Sciatic nerve (tissue), 2 donors: Measurements from ENCODE around the gene IRF2BP1. TPM values are rescaled to one million over a fixed set of nuclear protein-coding genes. Genes with fewer than 3 reads are reported as not detected.

ENCODE experiments used
- ATAC-seq: fragments of 200-7000 bp; cut with Tn5 transposase; one replicate; pipeline ENCODE4 v1.9.1; 2020; ENCODE audit warnings: mild to moderate bottlenecking, moderate library complexity
- DNase-seq: peaks from one replicate; pipeline ENCODE4 v3.0.0-alpha.2; 2020; ENCODE audit warnings: low spot score
- intact Hi-C: fragments of 100-400 bp; cut with DNase I; formaldehyde crosslinking; loops from one replicate; pipeline ENCODE4 v1.14.2; 2022
- total RNA-seq: library from RNA; stranded (reverse); fragmentation: NEBNext Ultra II Directional; extraction: Animal tissue kit (Norgen Biotek cat#: 25700); gene quantifications from one replicate; pipeline ENCODE4 v1.2.1, GENCODE V29; 2021
- donor health status: DM: no; HTN: no; CAD: no.
- donor health status: DM: no; HTN: no; CAD: no.

IRF2BP1 gene
- total RNA-seq, 1 donor from 2014 or later: 21.0 TPM

DNA sequence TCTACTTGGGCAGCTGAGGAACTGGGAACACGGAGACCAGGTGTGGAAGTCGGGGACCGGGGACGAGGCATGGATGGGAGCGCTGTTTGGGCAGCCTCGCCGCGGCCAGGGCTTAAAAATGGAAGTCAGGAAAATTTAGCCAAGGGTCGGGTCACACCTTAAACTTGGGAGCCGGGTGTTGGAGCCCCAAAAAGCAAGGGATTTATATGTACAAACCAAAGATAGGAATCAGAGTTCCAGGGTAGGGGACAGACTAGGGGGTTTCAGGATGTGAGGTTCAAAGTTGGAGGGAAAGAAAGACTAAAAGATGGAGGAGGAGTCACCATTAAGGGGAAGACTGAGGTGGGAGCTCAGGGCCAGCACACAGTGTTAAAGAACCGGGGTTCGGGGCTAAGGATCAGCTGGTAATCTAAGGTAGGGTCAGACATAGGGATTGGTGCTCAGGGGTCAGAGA lies 21.3 kb downstream of the IRF2BP1 start:
- DNase-seq: no peak
- intact Hi-C loops: no loop called here
- ATAC-seq: no peak

DNA sequence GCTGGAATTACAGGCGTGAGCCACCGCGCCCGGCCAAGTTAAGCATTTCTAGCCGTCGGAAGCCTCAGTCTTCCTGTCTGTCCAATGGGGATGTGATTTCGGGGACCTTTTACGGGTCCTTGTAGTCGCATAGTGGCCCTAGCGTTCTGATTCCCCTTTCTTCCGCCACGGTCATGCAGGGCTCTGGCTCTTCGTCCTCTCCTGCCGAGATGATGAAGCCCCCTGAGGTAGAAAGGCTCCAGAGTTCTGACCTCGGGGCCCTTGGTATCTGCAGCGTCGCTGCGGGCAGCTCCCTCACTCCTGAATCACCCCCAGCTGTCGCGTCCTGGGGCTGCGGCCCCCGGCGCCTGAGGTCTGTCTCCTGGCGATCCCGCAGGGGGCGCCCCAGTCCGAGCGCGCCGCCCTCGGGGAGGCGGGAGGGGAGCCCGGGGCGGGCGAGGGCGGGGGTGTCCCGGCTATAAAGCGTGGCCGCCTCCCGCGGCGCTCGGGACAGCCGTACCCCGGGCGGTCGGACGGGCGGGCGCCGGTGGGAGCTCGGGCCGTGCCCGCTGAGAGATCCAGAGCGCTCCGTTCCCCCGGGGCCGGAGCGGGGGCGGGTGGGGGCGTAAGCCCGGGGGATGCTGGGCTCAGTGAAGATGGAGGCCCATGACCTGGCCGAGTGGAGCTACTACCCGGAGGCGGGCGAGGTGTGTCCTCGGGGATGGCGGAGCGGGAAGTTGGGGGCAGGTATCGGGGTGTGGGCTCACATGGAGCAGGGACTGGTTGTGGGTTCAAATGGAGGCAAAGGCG lies 21.9 kb downstream of the IRF2BP1 start, which contains the start of gene FOXA3:
FOXA3 (plus strand) TSS at position 487 of the 789 bp plus-strand sequence; CDS start at position 618, 131 bp downstream.
- DNase-seq: peak; percentile 66
- intact Hi-C loops: no loop called here
- ATAC-seq: peak; percentile 7

DNA sequence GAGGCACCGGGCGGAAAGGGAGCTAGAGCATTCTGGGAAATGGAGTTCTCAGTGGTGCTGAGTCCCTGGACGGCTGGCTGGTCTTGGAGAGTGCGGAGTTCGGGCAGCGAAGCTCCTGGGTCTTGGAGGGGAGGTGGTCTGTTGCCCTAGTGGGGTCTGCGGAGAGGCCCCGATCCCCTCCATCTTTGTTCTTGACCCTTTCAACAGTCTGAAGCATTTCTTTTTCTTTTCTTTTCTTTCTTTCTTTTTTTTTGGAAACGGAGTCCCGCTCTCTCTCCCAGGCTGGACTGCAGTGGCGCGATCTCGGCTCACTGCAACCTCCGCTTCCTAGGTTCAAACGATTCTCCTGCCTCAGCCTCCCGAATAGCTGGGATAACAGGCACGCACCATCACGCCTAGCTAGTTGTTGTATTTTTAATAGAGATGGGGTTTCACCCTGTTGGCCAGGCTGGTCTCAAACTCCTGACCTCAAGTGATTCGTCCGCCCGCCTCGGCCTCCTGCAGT lies 22.6 kb downstream of the IRF2BP1 start:
- intact Hi-C loops: no loop called here
- DNase-seq: no peak
- no peak for ATAC-seq

DNA sequence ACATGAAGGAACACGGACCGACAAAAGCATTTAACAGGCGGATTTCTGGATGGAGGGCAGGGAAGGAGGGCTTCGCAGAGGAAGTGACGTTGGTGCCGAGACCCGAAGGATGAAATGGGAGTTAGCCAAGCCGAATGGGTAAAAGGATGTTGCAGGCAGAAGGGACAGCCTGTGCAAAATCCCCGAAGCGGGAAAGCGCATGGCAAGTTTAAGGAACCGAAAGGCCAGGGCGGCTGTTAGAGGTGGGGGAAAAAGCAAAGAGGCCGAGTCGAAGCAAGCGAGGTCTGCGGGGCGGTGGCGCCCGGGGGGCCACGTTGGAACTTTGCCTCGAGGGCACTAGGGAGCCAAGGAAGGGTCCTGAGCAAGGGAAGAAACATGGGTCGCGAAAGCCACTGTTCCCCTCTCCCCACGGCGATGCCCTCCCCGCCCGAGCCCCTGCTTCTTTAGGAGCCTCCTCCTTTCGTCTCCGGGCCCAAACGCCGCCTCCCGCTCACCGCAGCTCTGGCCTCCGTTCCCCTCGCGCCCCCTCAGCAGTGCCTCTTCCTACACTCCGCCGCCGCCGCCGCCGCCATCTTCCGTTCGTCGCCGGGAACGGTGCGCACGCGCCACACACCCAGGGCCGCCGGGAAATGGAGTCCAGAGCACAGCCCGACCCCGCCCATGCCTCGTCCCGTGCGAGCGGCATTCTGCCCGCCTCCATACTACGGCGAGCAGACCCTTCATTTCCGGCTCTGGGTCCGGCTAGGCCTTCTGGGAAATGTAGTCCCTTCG lies 23.2 kb downstream of the IRF2BP1 start, which contains the start of gene SYMPK:
SYMPK (minus strand) TSS at position 584 of the 771 bp plus-strand sequence. CDS start 8,652 bp downstream, outside the sequence.
- intact Hi-C loops: no loop called here

DNA sequence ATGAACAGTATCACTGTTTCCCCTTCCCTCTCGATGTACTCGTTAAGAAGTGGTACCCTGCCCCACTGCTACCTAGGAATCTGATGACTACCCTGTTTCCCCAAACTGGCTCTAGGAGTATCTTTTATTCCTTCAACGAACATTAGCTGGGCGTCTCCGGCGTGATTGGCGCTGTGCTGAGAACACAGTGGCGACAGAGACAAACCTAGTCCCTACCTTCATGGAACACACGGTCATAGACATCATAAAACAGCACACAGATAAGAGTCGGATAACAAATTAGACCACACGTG lies 23.7 kb downstream of the IRF2BP1 start:
- DNase-seq (no peak), ATAC-seq (no peak)
- intact Hi-C loops: no loop called here

More for the DNA sequence above, 23.2 kb downstream of the IRF2BP1 start, which contains the start of gene SYMPK:
- ATAC-seq: peak; percentile 99
- DNase-seq: peak; percentile 99

DNA sequence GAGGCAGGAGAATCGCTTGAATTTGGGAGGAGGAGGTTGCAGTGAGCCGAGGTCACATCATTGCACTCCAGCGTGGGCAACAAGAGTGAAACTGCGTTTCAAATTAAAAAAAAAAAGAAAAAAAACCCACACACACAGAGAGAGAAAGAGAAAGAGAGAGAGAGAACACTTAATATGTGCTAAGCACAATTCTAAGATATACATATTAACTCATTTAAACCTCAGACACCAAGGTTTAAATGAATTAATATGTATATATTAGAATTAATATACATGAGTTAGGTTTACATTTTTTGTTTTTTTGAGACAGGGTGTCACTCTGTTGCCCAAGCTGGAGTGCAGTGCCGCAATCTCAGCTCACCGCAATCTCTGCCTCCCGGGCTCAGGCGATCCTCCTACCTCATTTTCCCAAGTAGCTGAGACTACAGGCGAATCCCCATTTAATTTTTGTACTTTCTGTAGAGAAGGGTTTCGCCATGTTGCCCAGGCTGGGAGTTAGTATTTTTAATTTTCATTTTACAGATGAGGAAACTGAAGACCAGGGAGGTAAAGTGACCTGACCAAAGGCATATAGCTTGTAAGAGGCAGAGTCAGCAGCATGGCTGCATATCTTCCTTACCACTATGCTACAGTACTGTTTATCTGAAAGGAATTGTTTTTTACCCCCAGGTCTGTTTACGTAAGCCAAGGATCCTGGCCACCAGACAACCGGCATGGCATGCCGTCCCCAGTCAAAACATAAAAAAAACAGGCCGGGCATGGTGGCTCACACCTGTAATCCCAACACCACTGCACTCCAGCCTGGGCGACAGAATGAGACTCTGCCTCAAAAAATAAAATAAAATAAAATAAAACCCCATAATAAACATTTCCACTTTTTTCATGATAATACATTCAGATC lies 25.3 kb downstream of the IRF2BP1 start:
- ATAC-seq (no peak), DNase-seq (no peak)
- intact Hi-C loops: no loop called here

DNA sequence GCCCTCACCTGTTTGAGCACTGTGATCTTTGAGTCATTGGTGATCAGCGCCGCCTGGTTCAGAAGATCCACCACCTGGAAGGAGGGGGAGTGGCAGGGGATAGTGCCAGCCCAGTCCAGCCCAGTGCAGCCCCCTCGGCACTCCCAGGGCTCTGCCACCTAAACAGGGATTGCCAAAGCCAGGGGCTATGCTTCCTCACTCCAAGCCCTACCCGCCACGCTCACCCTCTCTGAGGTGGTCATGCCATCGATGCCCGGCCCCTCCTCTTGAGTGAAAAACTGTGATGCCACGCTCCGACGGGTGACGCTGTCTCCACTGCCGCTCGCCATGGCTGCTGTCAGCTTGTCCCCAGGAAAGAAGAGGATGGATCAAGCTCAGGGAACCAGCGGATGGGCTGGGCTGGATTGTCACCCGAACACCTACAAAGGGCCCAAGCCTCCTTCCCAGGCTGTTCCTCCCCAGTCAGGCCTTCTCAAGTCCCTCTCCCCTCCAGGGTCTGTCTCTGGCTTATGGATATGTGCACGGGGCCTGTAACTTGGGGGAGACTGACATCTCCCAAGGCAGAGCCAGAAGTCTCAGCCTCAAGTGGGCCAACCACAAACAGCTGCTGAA lies 31.7 kb downstream of the IRF2BP1 start:
- DNase-seq (no peak), ATAC-seq (no peak)
- intact Hi-C loops: no loop called here

DNA sequence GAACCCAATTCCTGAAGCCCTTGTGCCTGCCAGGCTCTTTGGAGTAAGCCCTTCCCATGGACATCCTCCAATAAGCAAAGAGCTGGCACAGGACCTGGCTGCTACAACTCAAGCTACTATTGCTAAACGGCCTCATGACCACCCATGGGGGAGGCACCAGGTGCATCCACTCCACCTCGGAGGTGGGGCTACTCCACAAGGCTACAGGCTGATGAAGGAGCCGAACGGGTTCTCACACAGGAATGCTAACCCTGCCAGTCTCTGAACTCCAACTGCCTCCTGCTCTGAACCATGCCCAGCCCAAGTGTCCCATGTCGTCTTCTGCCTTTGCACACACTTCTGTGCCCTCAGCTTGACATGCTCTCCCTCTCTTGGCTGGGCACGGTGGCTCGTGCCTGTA lies 33.0 kb downstream of the IRF2BP1 start:
- ATAC-seq (no peak), DNase-seq (no peak)

DNA sequence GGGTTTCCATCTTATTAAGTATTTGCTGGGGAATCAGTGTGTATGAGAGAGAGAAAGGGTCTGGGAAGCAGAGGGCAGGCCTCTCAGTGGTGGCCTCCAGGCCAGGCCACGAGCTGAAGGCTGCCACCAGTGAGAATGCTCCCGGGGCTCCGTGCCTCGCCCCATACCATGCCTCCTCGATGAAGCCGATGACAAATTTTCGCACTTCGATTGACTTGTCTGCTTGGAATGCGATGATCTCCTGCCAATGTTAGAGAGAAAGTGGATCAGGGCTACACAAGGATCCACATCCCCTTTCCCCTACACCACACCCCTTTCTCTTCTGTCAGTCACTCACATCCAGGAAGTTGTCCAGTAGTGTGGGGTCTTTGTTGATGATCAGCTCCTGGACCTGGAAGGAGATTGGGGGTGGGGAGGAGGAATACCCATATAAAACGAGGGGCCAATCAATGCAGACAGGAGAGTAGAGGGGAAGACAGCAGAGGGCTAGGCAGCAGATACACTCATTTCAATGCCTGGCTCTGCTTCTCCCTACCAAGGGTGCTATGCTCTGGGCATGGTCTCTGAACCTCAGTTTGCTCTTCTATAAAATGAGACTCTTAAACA lies 33.7 kb downstream of the IRF2BP1 start:
- intact Hi-C loops: no loop called here
- DNase-seq (no peak), ATAC-seq (no peak)

More for the DNA sequence above, 33.0 kb downstream of the IRF2BP1 start:
- intact Hi-C loops: no loop called here

DNA sequence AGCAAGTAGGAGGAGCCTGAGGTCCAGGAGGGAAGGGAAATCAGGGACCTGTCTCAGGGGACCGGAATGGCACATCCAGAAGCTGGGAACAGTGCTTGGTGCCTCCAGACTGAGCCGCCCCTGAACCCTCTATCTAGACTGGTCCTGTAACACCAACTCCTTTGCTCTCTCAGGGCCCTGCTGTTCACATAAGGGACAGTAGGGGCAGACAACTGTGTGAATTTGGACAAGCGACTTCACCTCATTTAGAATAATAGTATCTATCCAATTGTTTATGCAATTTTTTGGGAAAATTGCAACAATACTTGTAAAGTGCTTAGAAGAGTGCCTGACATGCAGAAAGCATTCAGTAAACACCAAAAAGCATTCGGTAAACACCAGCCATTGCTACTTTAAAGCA lies 37.0 kb downstream of the IRF2BP1 start:
- no peak for DNase-seq
- intact Hi-C loops: no loop called here
- ATAC-seq: no peak

DNA sequence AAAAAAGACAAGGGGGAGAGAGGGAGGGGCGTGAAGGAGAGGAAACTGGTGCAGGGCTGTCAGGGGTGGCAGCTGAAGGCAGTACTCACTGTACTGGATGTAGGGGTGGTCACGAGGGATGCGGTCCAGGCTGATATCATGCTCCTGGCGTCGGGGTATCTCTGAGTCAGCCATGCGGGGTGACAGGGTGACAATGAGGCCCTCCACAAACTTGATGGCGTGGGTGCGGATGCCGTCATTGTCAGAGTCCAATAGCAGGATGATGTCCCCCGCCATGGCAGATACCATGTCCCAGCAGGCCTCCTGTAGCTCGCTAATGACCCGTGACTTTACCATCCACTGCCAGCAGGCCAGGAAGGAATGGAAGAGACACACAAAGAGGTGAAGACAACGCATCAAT lies 38.3 kb downstream of the IRF2BP1 start:
- DNase-seq (no peak), ATAC-seq (no peak)
- intact Hi-C loops: no loop called here

DNA sequence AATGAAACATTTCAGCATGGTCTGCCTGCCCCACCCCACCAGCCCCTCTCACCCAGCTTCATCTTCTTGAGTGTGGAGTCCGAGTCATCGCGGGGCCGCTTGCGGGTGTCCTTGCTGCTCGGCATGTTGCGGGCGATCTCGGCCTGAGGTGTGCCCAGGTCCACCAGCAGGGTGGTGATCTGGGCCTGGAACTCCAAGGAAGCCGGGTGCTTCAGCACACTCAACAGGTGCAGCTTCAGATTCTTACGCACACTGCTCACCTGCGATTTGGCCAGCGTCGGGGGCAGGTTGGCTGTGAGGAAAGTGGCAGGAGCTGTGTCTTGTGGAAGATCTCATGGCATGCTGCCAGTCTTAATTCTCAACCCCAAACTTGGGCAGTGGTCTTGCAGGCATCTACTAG lies 43.7 kb downstream of the IRF2BP1 start:
- ATAC-seq: no peak
- intact Hi-C loops: no loop called here
- no peak for DNase-seq

DNA sequence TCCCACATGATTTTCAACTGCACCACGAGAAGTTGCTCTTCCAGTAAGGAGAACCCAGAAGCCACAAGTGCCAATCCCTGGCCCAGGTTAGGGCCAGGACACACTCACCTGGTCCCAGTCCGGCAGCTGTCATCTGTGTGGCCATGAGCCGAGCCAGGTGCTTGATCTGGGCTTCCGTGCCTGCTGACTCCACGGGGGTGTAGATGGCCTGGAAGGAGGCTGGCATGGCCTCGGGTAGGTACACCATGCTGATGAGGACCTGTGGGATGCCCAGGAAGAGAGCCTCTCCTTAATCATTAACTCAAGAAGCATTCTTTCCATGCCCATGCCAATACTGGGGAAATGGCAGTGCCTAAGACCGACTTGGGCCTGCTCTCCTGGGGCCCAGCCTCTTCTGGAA lies 51.0 kb downstream of the IRF2BP1 start:
- no peak for DNase-seq
- no peak for ATAC-seq
- intact Hi-C loops: no loop called here

Other genes starting within 250 kb of the IRF2BP1 start
- gene EML2, start 246.7 kb downstream of the IRF2BP1 start, total RNA-seq: 43.3 TPM
- 5.0 TPM for gene GIPR, start 217.9 kb downstream of the IRF2BP1 start, total RNA-seq
- gene SNRPD2, start 194.2 kb downstream of the IRF2BP1 start, total RNA-seq: 209 TPM
- gene QPCTL, start 193.5 kb downstream of the IRF2BP1 start, total RNA-seq: 10.9 TPM
- gene FBXO46, start 155.2 kb downstream of the IRF2BP1 start, total RNA-seq: 23.6 TPM
- not detected for gene MEIOSIN, start 152.7 kb downstream of the IRF2BP1 start, total RNA-seq
- gene SIX5, start 116.9 kb downstream of the IRF2BP1 start, total RNA-seq: 26.3 TPM
- 77.9 TPM for gene DMPK, start 103.7 kb downstream of the IRF2BP1 start, total RNA-seq
- 57.4 TPM for gene DMWD, start 93.3 kb downstream of the IRF2BP1 start, total RNA-seq
- 0.18 TPM for gene RSPH6A, start 70.8 kb downstream of the IRF2BP1 start, total RNA-seq
- gene SYMPK, start 23.0 kb downstream of the IRF2BP1 start, total RNA-seq: 60.9 TPM
- gene FOXA3, start 21.8 kb downstream of the IRF2BP1 start, total RNA-seq: not detected
- gene MYPOP, start 16.5 kb upstream of the IRF2BP1 start, total RNA-seq: 8.6 TPM
- gene NANOS2, start 28.6 kb upstream of the IRF2BP1 start, total RNA-seq: not detected
- gene NOVA2, start 87.7 kb upstream of the IRF2BP1 start, total RNA-seq: 9.9 TPM
- 17.8 TPM for gene CCDC61, start 109.3 kb upstream of the IRF2BP1 start, total RNA-seq
- 3.2 TPM for gene PGLYRP1, start 136.9 kb upstream of the IRF2BP1 start, total RNA-seq
- gene IGFL4, start 154.9 kb upstream of the IRF2BP1 start, total RNA-seq: 0.94 TPM
- not detected for gene IGFL3, start 238.5 kb upstream of the IRF2BP1 start, total RNA-seq